Mesenchymal stem cell (in vitro differentiated cells and primary cell): ENCODE results near the gene DLGAP1.

Experiments
- DNase-seq: peaks from one replicate; pipeline ENCODE4 v3.0.0-alpha.2; 2013
- H2AFZ ChIP-seq: one replicate; pipeline ENCODE4 v1.6.1; 2013; ENCODE audit warnings: low read depth, mild to moderate bottlenecking, control low read depth, inconsistent platforms, low read length, moderate library complexity
- H2AK5ac ChIP-seq: 2 replicates; pipeline ENCODE4 v1.6.1; 2013; ENCODE audit warnings: low read length, moderate library complexity, mild to moderate bottlenecking, inconsistent platforms; ENCODE audit not compliant: severe bottlenecking
- H2BK120ac ChIP-seq: one replicate; pipeline ENCODE4 v1.6.1; 2013; ENCODE audit warnings: low read depth, mild to moderate bottlenecking, inconsistent platforms, low read length, moderate library complexity
- H2BK12ac ChIP-seq, 2 experiments: one replicate each; pipeline ENCODE4 v1.6.1; 2013; ENCODE audit warnings: inconsistent platforms in 2 of 2, low read length in 2 of 2, mild to moderate bottlenecking in 2 of 2, moderate library complexity in 2 of 2, control low read depth in 1 of 2
- H2BK15ac ChIP-seq: one replicate; pipeline ENCODE4 v1.6.1; 2013; ENCODE audit warnings: mild to moderate bottlenecking, low read depth, inconsistent platforms; ENCODE audit not compliant: poor library complexity, severe bottlenecking
- H2BK5ac ChIP-seq: 2 replicates; pipeline ENCODE4 v1.6.1; 2013; ENCODE audit warnings: low read depth, mild to moderate bottlenecking, low read length, control low read depth, inconsistent platforms; ENCODE audit not compliant: poor library complexity, severe bottlenecking
- H3K14ac ChIP-seq, 2 experiments: one replicate each; pipeline ENCODE4 v1.6.1; 2013; ENCODE audit warnings: inconsistent platforms in 2 of 2, low read length in 2 of 2, control low read depth in 1 of 2, mild to moderate bottlenecking in 1 of 2, moderate library complexity in 1 of 2
- H3K18ac ChIP-seq, 2 experiments: one replicate each; pipeline ENCODE4 v1.6.1; 2013; ENCODE audit warnings: inconsistent platforms in 2 of 2, low read length in 2 of 2, control low read depth in 1 of 2, low read depth in 1 of 2, mild to moderate bottlenecking in 1 of 2
- H3K23ac ChIP-seq, 2 experiments: one replicate each; pipeline ENCODE4 v1.6.1; 2013; ENCODE audit warnings: inconsistent platforms in 2 of 2, low read length in 2 of 2, mild to moderate bottlenecking in 2 of 2, moderate library complexity in 2 of 2, control low read depth in 1 of 2
- H3K27ac ChIP-seq: 2 replicates; pipeline ENCODE4 v1.5.1; 2013; ENCODE audit warnings: mild to moderate bottlenecking, moderate library complexity, low read length, control low read depth, inconsistent platforms; ENCODE audit not compliant: poor library complexity, severe bottlenecking
- H3K27me3 ChIP-seq, 2 experiments: 2 replicates each; pipeline versions ENCODE4 v1.6.1 to v1.7.0; 2013; ENCODE audit warnings: low read length in 2 of 2, mild to moderate bottlenecking in 2 of 2, moderate library complexity in 2 of 2, control low read depth in 1 of 2, inconsistent platforms in 1 of 2; ENCODE audit not compliant: control insufficient read depth in 1 of 2, insufficient read depth in 1 of 2
- H3K36me3 ChIP-seq, 2 experiments: 2 replicates each; pipeline versions ENCODE4 v1.6.1 to v1.7.0; 2013; ENCODE audit warnings: low read length in 2 of 2, control low read depth in 1 of 2, inconsistent platforms in 1 of 2, low read depth in 1 of 2, mild to moderate bottlenecking in 1 of 2; ENCODE audit not compliant: insufficient read depth in 2 of 2, control insufficient read depth in 1 of 2
- H3K4ac ChIP-seq, 2 experiments: one replicate each; pipeline ENCODE4 v1.6.1; 2013; ENCODE audit warnings: inconsistent platforms in 2 of 2, low read length in 2 of 2, mild to moderate bottlenecking in 2 of 2, moderate library complexity in 2 of 2, control low read depth in 1 of 2, low read depth in 1 of 2
- H3K4me1 ChIP-seq: 2 replicates; pipeline ENCODE4 v1.6.1; 2013; ENCODE audit warnings: low read depth, low read length, control low read depth; ENCODE audit not compliant: control insufficient read depth, insufficient read depth
- H3K4me2 ChIP-seq: 2 replicates; pipeline ENCODE4 v1.6.1; 2013; ENCODE audit warnings: low read length, mild to moderate bottlenecking, inconsistent platforms; ENCODE audit not compliant: poor library complexity, severe bottlenecking
- H3K4me3 ChIP-seq, 2 experiments: 2 replicates each; pipeline versions ENCODE4 v1.5.1 to v1.7.0; 2013; ENCODE audit warnings: low read length in 2 of 2, mild to moderate bottlenecking in 2 of 2, control low read depth in 1 of 2, low read depth in 1 of 2; ENCODE audit not compliant: insufficient read depth in 1 of 2
- H3K79me1 ChIP-seq: replicated peaks from 2 replicates; pipeline ENCODE4 v1.6.1; 2013; ENCODE audit warnings: mild to moderate bottlenecking, control low read depth, low read length, inconsistent platforms; ENCODE audit not compliant: poor library complexity, severe bottlenecking
- H3K9ac ChIP-seq: 2 replicates; pipeline ENCODE4 v1.7.0; 2013; ENCODE audit warnings: mild to moderate bottlenecking, low read length, moderate library complexity
- H3K9me3 ChIP-seq: 2 replicates; pipeline ENCODE4 v1.7.0; 2013; ENCODE audit warnings: mild to moderate bottlenecking, low read length; ENCODE audit not compliant: control insufficient read depth
- H4K8ac ChIP-seq: one replicate; pipeline ENCODE4 v1.6.1; 2013; ENCODE audit warnings: inconsistent platforms, mild to moderate bottlenecking, low read length, moderate library complexity
- H4K91ac ChIP-seq: one replicate; pipeline ENCODE4 v1.6.1; 2013; ENCODE audit warnings: mild to moderate bottlenecking, low read length, inconsistent platforms
- WGBS: methylation state at CpG from one replicate; pipeline ENCODE4 v1.1.7; 2013; ENCODE audit warnings: mixed read lengths; 5-methylcytosine and 5-hydroxymethylcytosine counted together

DLGAP1 gene

GRCh38 chr18:3875961-3876360 lies 579.1 kb downstream of the DLGAP1 start:
- H3K4me1 ChIP-seq = peaks cover 4% of the 10 kb centered on the region
- no peak overlapping the region for H2BK15ac ChIP-seq
- 86% methylated on average over 2 of the region's 2 CpGs for WGBS
- no peak overlapping the region for H3K23ac ChIP-seq
- no peak overlapping the region for H2BK5ac ChIP-seq
- no peak overlapping the region for H2AK5ac ChIP-seq
- no peak overlapping the region for H3K14ac ChIP-seq
- H3K4me2 ChIP-seq = no peak overlapping the region
- H3K9me3 ChIP-seq = no peaks in the 10 kb centered on the region
- no peak overlapping the region for H3K27ac ChIP-seq
- no peak overlapping the region for H3K4me3 ChIP-seq
- peaks cover under 1% of the 10 kb centered on the region for H3K79me1 ChIP-seq
- DNase-seq = no peak
- H2BK120ac ChIP-seq = no peak overlapping the region
- no peaks in the 10 kb centered on the region for H3K27me3 ChIP-seq
- H3K36me3 ChIP-seq = peaks cover 0 to 6% of the 10 kb centered on the region in 2 experiments
- H4K91ac ChIP-seq = no peak overlapping the region
- H2AFZ ChIP-seq = no peak overlapping the region
- no peak overlapping the region for H3K4ac ChIP-seq
- H3K18ac ChIP-seq = no peak overlapping the region
- H2BK12ac ChIP-seq = no peak overlapping the region
- no peak overlapping the region for H3K9ac ChIP-seq
- H4K8ac ChIP-seq = no peak overlapping the region

GRCh38 chr18:3875376-3875775 lies 579.7 kb downstream of the DLGAP1 start:
- H2AFZ ChIP-seq = no peak overlapping the region
- H2AK5ac ChIP-seq = no peak overlapping the region
- H2BK120ac ChIP-seq = no peak overlapping the region
- no peak overlapping the region for H2BK5ac ChIP-seq
- peaks cover 0 to 6% of the 10 kb centered on the region in 2 experiments for H3K36me3 ChIP-seq
- no peak overlapping the region for H3K14ac ChIP-seq
- H4K8ac ChIP-seq = no peak overlapping the region
- no peaks in the 10 kb centered on the region for H3K9me3 ChIP-seq
- no peaks in the 10 kb centered on the region for H3K27me3 ChIP-seq
- peaks cover 2% of the 10 kb centered on the region for H3K79me1 ChIP-seq
- no peak overlapping the region for H3K23ac ChIP-seq
- no peak overlapping the region for H2BK12ac ChIP-seq
- no peak for DNase-seq
- WGBS = 81% methylated on average over 2 of the region's 2 CpGs
- no peak overlapping the region for H3K4me2 ChIP-seq
- no peak overlapping the region for H2BK15ac ChIP-seq
- no peak overlapping the region for H3K4ac ChIP-seq
- H3K4me1 ChIP-seq = peaks cover 4% of the 10 kb centered on the region
- H4K91ac ChIP-seq = no peak overlapping the region
- no peak overlapping the region for H3K9ac ChIP-seq
- H3K27ac ChIP-seq = no peak overlapping the region
- H3K4me3 ChIP-seq = no peak overlapping the region
- H3K18ac ChIP-seq = no peak overlapping the region

- no peak overlapping the region for H2AK5ac ChIP-seq
- no peak overlapping the region for H4K8ac ChIP-seq
- no peak overlapping the region for H3K14ac ChIP-seq
- H3K4me2 ChIP-seq = no peak overlapping the region
- no peak overlapping the region for H3K23ac ChIP-seq
- H3K9ac ChIP-seq = peak overlapping the region; percentile 76
- H3K79me1 ChIP-seq = peaks cover 2% of the 10 kb centered on the region
- no peaks in the 10 kb centered on the region for H3K27me3 ChIP-seq
- H3K36me3 ChIP-seq = peaks cover 0 to 3% of the 10 kb centered on the region in 2 experiments
- peaks cover 4% of the 10 kb centered on the region for H3K4me1 ChIP-seq
- no peak overlapping the region for H2AFZ ChIP-seq
- no peak overlapping the region for H3K18ac ChIP-seq
- H3K4ac ChIP-seq = no peak overlapping the region
- H3K27ac ChIP-seq = no peak overlapping the region
- no peak overlapping the region for H2BK120ac ChIP-seq
- H2BK12ac ChIP-seq = no peak overlapping the region
- WGBS = 94% methylated on average over 2 of the region's 3 CpGs
- no peak overlapping the region for H2BK15ac ChIP-seq
- no peak overlapping the region for H4K91ac ChIP-seq
- peak overlapping the region in 1 of 2 experiments; percentile 76 for H3K4me3 ChIP-seq
- no peak overlapping the region for H2BK5ac ChIP-seq
- no peaks in the 10 kb centered on the region for H3K9me3 ChIP-seq
- DNase-seq = no peak
These were observed 580.5 kb downstream of the DLGAP1 start for GRCh38 chr18:3874581-3874980.

GRCh38 chr18:3874125-3874524 lies 581.0 kb downstream of the DLGAP1 start:
- Histone ChIP-seq H3K4me2 (peak overlapping the region; percentile 66), H3K79me1 (peaks cover 3% of the 10 kb centered on the region), H3K9ac (peak overlapping the region; percentile 76), H3K36me3 (no peaks in the 10 kb centered on the region), H3K4me3 (peak overlapping the region in 1 of 2 experiments; percentile 76), H3K18ac (no peak overlapping the region), H3K14ac (no peak overlapping the region), H3K23ac (no peak overlapping the region), H2BK5ac (no peak overlapping the region), H3K27me3 (no peaks in the 10 kb centered on the region), H2BK15ac (no peak overlapping the region), H4K91ac (no peak overlapping the region), H3K27ac (no peak overlapping the region), H2AFZ (no peak overlapping the region), H3K9me3 (no peaks in the 10 kb centered on the region), H4K8ac (no peak overlapping the region), H3K4me1 (peaks cover 4% of the 10 kb centered on the region), H2BK12ac (no peak overlapping the region), H3K4ac (no peak overlapping the region), H2BK120ac (no peak overlapping the region), H2AK5ac (no peak overlapping the region)
- no peak for DNase-seq
- WGBS = 41% methylated on average over 4 of the region's 7 CpGs
